ENCODE results near the gene EPHA7.

EPHA7 gene

DNA sequence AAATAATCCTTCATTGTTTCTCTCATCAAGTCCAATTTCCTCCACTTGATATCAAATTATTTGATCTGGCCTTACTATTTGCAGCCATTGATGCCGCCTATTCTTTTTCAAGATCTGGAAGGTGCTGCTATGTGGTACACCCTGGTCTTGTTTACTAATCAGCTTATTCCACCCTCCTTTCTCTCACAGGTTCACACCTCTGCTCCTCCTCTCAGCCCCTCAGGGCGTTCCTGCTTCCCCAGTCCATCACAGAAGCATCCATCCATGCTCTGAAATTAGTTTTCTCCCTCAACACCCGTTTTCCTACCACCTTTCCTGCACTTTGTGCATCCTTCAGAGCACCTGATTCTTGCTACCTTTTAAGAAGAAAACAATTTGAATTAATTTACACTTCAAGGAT lies 183.6 kb downstream of the EPHA7 start:
- FAIRE-seq: no peak
- no peak for DNase-seq (ENCODE audit: insufficient read length)

DNA sequence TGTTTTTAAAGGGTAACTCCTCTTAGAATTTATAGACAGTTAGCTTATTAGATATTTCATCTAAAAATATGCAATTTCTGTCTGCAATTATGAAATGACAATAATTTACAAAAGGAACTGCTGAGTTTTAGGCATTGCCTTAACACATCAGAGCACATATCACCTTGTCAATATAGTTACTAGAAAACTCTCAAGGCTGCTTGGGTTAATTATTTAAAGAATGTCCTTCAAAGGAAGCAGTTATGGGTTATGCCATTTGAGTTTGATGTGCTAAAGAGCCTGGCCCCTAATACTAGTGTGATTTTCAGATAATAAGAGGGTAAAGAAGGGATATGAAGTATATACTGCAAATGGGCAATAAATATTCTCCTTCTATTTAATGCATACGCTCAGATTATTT lies 192.5 kb downstream of the EPHA7 start:
- FAIRE-seq: no peak
- TF ChIP-seq POLR2AphosphoS5 (IDR thresholded peaks at IDR 0.05; ENCODE audit: low read depth, low read length) (no peak), TAF1 (IDR thresholded peaks at IDR 0.05; ENCODE audit: borderline replicate concordance, low read depth, low read length) (no peak), POLR2A (IDR thresholded peaks at IDR 0.05; ENCODE audit: low read depth, low read length) (no peak)
- no peak for DNase-seq (ENCODE audit: insufficient read length)

More for the DNA sequence above, 183.6 kb downstream of the EPHA7 start:
- no peak for TF ChIP-seq POLR2A (IDR thresholded peaks at IDR 0.05; ENCODE audit: low read depth, low read length)
- no peak for TF ChIP-seq POLR2AphosphoS5 (IDR thresholded peaks at IDR 0.05; ENCODE audit: low read depth, low read length)
- TF ChIP-seq TAF1 (IDR thresholded peaks at IDR 0.05; ENCODE audit: borderline replicate concordance, low read depth, low read length): no peak

DNA sequence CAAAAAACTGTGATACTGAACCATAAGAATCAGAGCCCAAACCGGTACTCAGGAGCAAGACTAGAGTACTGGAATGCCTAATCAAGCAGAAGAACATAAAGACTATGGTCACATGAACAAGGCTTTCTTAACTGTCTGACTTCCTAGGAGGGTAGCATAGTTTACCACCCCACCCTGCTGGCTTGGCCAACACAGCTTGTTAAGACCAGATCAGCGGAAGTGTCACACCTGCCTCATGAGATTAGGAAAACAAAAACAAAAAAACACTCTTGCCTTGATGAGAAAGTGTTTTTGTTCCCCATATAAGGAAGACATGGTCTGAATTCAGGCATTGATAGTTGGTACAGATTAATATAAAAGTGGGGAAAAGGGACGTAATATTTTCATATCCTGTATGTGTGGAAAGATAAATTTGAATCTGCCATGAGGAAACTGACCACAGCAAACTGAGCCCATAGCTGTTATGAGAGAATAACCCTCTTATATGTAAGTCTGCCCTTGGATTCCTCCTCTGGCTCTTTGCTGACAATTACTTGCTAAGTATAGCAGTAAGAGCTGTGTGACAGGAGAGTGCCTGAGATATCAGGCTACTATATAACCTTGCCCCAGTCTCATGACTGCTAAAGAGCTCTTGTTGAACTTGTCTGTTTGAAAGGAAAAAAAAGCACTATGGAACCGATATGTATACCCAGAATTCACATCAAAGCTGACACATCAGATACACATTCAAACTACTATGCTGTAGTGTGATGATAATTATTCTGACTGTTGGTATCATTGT lies 197.1 kb downstream of the EPHA7 start:
- DNase-seq (ENCODE audit: insufficient read length) (no peak), FAIRE-seq (no peak)
- no peak for TF ChIP-seq POLR2AphosphoS5 (IDR thresholded peaks at IDR 0.05; ENCODE audit: low read depth, low read length)
- TF ChIP-seq POLR2A (IDR thresholded peaks at IDR 0.05; ENCODE audit: low read depth, low read length): no peak
- no peak for TF ChIP-seq TAF1 (IDR thresholded peaks at IDR 0.05; ENCODE audit: borderline replicate concordance, low read depth, low read length)

- FAIRE-seq: no peak
- no peak for DNase-seq (ENCODE audit: insufficient read length)
- no peak for TF ChIP-seq TAF1 (IDR thresholded peaks at IDR 0.05; ENCODE audit: borderline replicate concordance, low read depth, low read length)
- no peak for TF ChIP-seq POLR2A (IDR thresholded peaks at IDR 0.05; ENCODE audit: low read depth, low read length)
- TF ChIP-seq POLR2AphosphoS5 (IDR thresholded peaks at IDR 0.05; ENCODE audit: low read depth, low read length): no peak
These were observed 199.9 kb downstream of the EPHA7 start for GRCh38 chr6:93219447-93219846.

DNA sequence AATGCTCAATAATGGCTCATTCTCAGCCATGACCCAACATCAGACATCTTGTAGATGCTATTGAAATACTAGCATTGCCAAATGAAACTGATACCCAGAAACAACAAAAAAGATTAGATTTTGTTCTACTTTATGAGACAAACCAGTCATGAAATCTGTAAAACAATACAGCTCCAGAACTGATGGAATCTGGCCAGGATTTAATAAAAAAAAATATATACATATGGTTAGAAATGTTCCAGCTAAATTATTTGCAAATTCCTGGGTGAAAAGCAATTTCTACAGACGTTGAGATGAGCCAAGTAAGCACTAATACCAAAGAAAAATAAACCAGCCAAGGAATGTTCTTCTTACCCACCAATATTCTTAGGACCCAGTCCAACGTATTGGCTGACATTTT lies 201.3 kb downstream of the EPHA7 start:
- DNase-seq (ENCODE audit: insufficient read length): no peak

DNA sequence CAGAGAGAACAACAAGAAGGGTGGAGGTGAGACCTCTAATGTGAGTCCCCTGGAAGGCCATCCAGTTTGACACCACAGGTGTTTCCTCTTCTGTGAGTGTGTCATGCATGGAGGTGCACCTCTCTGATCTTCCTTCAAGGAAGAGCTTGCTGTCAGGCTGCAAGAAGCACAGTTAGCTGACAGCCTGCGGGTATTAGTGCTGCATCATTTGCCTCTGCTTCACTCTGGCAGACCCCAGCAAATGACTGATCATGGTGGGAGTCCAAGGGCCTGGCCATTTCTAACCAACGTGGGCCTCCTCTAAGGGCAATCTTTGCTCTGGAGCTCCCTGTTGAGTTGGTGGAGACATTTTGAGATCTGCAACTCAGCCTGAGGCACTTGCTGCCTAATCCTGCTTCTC lies 206.3 kb downstream of the EPHA7 start:
- DNase-seq (ENCODE audit: insufficient read length) (no peak), FAIRE-seq (no peak)
- TF ChIP-seq POLR2AphosphoS5 (IDR thresholded peaks at IDR 0.05; ENCODE audit: low read depth, low read length) (no peak), TAF1 (IDR thresholded peaks at IDR 0.05; ENCODE audit: borderline replicate concordance, low read depth, low read length) (no peak), POLR2A (IDR thresholded peaks at IDR 0.05; ENCODE audit: low read depth, low read length) (no peak)

More for the DNA sequence above, 201.3 kb downstream of the EPHA7 start:
- FAIRE-seq: no peak
- no peak for TF ChIP-seq TAF1 (IDR thresholded peaks at IDR 0.05; ENCODE audit: borderline replicate concordance, low read depth, low read length)

DNA sequence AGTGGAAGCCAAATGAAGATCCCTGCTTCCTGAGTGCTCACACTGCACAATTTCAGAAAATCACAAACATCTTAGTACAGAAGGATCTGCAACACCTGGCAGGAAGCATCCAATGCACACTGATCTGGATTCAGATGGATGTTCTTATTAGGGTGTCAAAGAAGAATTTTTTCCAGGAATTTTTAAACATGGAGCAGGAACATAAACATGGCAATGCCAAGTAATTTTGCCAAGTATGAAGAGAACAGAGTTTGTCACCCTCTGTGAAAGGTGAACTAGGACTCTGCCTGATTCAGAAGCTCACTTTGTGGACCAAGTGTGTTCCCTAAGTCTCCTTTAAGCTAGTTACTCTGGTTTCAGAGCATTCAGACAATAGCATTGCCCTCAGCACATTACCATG lies 208.5 kb downstream of the EPHA7 start:
- no peak for DNase-seq (ENCODE audit: insufficient read length)

GRCh38 chr6:93209358-93209757 lies 210.0 kb downstream of the EPHA7 start:
- DNase-seq (ENCODE audit: insufficient read length) (no peak), FAIRE-seq (no peak)
- TF ChIP-seq TAF1 (IDR thresholded peaks at IDR 0.05; ENCODE audit: borderline replicate concordance, low read depth, low read length): no peak

More for the DNA sequence above, 208.5 kb downstream of the EPHA7 start:
- TF ChIP-seq TAF1 (IDR thresholded peaks at IDR 0.05; ENCODE audit: borderline replicate concordance, low read depth, low read length): no peak
- TF ChIP-seq POLR2AphosphoS5 (IDR thresholded peaks at IDR 0.05; ENCODE audit: low read depth, low read length): no peak
- no peak for TF ChIP-seq POLR2A (IDR thresholded peaks at IDR 0.05; ENCODE audit: low read depth, low read length)
- FAIRE-seq: no peak

- TF ChIP-seq POLR2AphosphoS5 (IDR thresholded peaks at IDR 0.05; ENCODE audit: low read depth, low read length) (no peak), POLR2A (IDR thresholded peaks at IDR 0.05; ENCODE audit: low read depth, low read length) (no peak), TAF1 (IDR thresholded peaks at IDR 0.05; ENCODE audit: borderline replicate concordance, low read depth, low read length) (no peak)
- no peak for FAIRE-seq
- no peak for DNase-seq (ENCODE audit: insufficient read length)
These were observed 222.9 kb downstream of the EPHA7 start for GRCh38 chr6:93196406-93196970.

DNA sequence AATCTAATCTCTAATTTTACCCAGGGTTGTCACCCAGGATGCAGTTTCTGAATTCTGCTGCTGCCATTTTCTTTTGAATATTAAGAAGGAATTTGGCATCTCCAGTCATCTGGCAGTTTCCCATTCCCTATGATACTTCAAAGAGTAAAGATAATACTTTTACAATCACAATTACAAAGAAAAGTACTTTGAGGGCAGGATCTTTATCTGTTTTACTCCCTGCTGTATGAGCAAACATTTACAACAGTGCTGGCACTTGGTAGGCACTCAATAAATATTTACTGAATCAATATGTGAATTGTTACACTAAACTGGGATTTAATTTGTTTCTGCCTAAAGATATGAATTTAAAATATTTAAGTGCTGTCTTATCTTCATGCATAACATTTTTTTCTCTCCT lies 224.9 kb downstream of the EPHA7 start:
- FAIRE-seq (no peak), DNase-seq (ENCODE audit: insufficient read length) (no peak)
- no peak for TF ChIP-seq TAF1 (IDR thresholded peaks at IDR 0.05; ENCODE audit: borderline replicate concordance, low read depth, low read length)
- no peak for TF ChIP-seq POLR2AphosphoS5 (IDR thresholded peaks at IDR 0.05; ENCODE audit: low read depth, low read length)
- TF ChIP-seq POLR2A (IDR thresholded peaks at IDR 0.05; ENCODE audit: low read depth, low read length): no peak

- TF ChIP-seq POLR2A (IDR thresholded peaks at IDR 0.05; ENCODE audit: low read depth, low read length) (no peak), POLR2AphosphoS5 (IDR thresholded peaks at IDR 0.05; ENCODE audit: low read depth, low read length) (no peak), TAF1 (IDR thresholded peaks at IDR 0.05; ENCODE audit: borderline replicate concordance, low read depth, low read length) (no peak)
- FAIRE-seq: no peak
These were observed 225.5 kb downstream of the EPHA7 start for GRCh38 chr6:93193868-93194267.

More at GRCh38 chr6:93193868-93194267, 225.5 kb downstream of the EPHA7 start:
- DNase-seq (ENCODE audit: insufficient read length): no peak
